Activated T-helper 1 cell treated with Interleukin-2 at 50 U/mL for 16 hours (primary cell): ENCODE data around the gene SERPINA10.
"Not testable (repeated sequence)": the region's sequence is repeated elsewhere in the genome, so short reads cannot be mapped to it uniquely, and the experiment has no call there.

Experiments
- DNase-seq: peaks from one replicate; pipeline ENCODE4 v3.0.0-alpha.2; 2020; ENCODE audit warnings: low read depth

Gene SERPINA10

DNA sequence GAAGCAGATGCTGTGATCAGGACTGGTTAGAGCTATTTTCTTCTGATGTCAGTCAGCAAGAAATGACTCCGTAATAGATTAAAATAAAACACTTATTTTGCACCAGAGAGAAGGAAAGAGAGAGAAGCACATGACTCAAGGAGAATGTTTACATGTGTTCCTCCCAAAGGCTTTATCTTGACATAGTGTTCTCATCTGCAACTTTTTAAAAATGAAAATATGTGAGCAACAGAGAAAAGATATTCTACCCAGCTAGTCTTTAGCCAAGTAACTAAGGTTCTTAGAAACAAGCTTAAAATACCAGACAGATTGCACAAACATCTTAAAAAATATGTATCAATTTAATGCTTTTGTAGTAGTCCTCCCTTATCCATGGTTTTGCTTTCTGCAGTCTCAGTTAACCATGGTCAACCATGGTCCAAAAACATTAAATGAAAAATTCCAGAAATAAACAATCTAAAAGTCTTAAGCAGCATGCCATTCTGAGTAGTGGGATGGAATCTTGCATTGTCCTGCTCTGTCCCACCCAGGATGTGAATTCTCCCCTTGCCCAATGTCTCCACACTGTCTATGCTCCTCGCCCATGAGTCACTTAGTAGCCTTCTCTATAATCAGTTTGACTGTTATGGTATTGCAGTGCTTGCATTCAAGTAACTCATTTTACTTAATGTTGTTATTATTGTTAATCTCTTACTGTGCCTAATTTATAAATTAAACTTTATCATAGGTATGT is 9.9 kb downstream of the SERPINA10 start:
- DNase-seq = no peak

- DNase-seq = no peak
These were observed 14.3 kb downstream of the SERPINA10 start for GRCh38 chr14:94278731-94279130.

DNA sequence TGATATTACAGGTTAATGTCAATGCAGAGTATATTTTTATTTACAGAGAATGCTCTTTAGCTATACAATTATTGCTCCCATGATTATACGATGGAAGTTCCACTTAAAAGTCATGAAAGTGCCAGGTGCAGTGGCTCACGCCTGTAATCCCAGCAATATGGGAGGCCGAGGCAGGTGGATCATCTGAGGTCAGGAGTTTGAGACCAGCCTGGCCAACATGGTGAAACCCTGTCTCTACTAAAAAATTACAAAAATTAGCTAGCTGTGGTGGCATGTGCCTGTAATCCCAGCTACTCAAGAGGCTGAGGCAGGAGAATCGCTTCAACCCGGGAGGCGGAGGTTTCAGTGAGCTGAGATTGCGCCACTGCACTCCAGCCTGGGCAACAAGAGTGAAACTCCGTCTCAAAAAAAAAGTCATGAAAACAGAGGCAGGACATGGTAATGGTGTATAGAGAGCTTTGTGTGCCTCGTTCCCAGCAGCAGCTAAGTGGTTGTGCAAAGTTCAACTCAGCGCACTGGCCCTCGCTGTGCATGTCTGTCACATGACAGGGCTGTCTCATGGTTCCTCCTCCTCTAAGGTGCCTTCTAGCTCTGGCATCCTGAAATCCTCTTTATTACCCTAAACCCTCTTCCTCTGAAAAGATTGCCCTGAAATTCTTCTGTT is 16.0 kb downstream of the SERPINA10 start:
- DNase-seq = not testable (repeated sequence)

- no peak for DNase-seq
These were observed 23.9 kb downstream of the SERPINA10 start for GRCh38 chr14:94269156-94269555.

- DNase-seq = not testable (repeated sequence)
These were observed 24.5 kb downstream of the SERPINA10 start for GRCh38 chr14:94268582-94268981.

- DNase-seq = no peak
These were observed 25.7 kb downstream of the SERPINA10 start for GRCh38 chr14:94267352-94267751.

- not testable (repeated sequence) for DNase-seq
These were observed 28.9 kb downstream of the SERPINA10 start for GRCh38 chr14:94264195-94264594.

GRCh38 chr14:94244182-94244581 is 48.9 kb downstream of the SERPINA10 start:
- DNase-seq = no peak

DNA sequence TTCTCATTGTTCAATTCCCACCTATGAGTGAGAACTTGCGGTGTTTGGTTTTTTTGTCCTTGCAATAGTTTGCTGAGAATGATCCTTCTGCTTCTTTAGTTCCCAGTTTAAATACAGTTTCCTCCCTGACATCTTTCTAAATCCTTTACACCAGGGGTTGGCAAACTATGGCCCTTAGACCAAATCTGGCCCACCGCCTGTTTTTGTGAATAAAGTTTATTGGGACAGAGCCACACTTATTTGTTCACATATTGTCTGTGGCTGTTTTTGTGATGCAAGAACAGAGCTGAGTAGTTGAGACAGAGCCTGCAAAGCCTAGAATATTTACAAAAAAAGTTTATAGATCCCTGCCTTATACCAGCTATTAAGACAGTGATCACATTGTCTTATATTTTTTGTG is 53.7 kb downstream of the SERPINA10 start:
- DNase-seq = no peak

GRCh38 chr14:94237983-94238382 is 55.1 kb downstream of the SERPINA10 start:
- DNase-seq = no peak

- DNase-seq = no peak
These were observed 56.0 kb downstream of the SERPINA10 start for GRCh38 chr14:94237046-94237445.
